Activated CD4-positive, alpha-beta T cell treated with anti-CD3 and anti-CD28 coated beads, Interleukin-2, amount 50 U/mL, for 48 hours (primary cell): ENCODE results near the gene COPZ1.

ENCODE experiments used
- DNase-seq, 2 experiments: peaks; one replicate each; pipeline ENCODE4 v3.0.0-alpha.2; 2020

COPZ1 gene

GRCh38 chr12:54379398-54380201 is 54.7 kb downstream of the COPZ1 start:
- peak; percentile 93 to 95 for DNase-seq

- DNase-seq: no peak
These were observed 56.2 kb downstream of the COPZ1 start for GRCh38 chr12:54381136-54381535.

GRCh38 chr12:54383041-54383609 is 58.2 kb downstream of the COPZ1 start:
- peak; percentile 29 to 45 for DNase-seq

GRCh38 chr12:54384591-54385041 is 59.7 kb downstream of the COPZ1 start, which contains the start of gene ZNF385A:
Gene ZNF385A, minus strand, starts transcription at chr12:54384733. Its CDS starts 219 bp downstream, at chr12:54384514.
- DNase-seq: no peak

- DNase-seq: no peak
These were observed 60.5 kb downstream of the COPZ1 start for GRCh38 chr12:54385251-54385914.

- DNase-seq: no peak
These were observed 61.6 kb downstream of the COPZ1 start for GRCh38 chr12:54386403-54387113.

- DNase-seq: no peak
These were observed 62.2 kb downstream of the COPZ1 start for GRCh38 chr12:54387114-54387467.

GRCh38 chr12:54388237-54389133 is 63.6 kb downstream of the COPZ1 start:
- no peak for DNase-seq

GRCh38 chr12:54389134-54389508 is 64.2 kb downstream of the COPZ1 start:
- DNase-seq: no peak

- no peak for DNase-seq
These were observed 64.8 kb downstream of the COPZ1 start for GRCh38 chr12:54389607-54390175.

- no peak for DNase-seq
These were observed 65.3 kb downstream of the COPZ1 start for GRCh38 chr12:54390176-54390667.

- peak; percentile 70 to 74 for DNase-seq
These were observed 66.0 kb downstream of the COPZ1 start for GRCh38 chr12:54390668-54391551.

- no peak for DNase-seq
These were observed 67.7 kb downstream of the COPZ1 start for GRCh38 chr12:54392485-54393206.

GRCh38 chr12:54393207-54393609 is 68.3 kb downstream of the COPZ1 start:
- no peak for DNase-seq

- no peak for DNase-seq
These were observed 68.8 kb downstream of the COPZ1 start for GRCh38 chr12:54393743-54394142.

- peak; percentile 54 to 67 for DNase-seq
These were observed 69.4 kb downstream of the COPZ1 start for GRCh38 chr12:54394281-54394719.

- no peak for DNase-seq
These were observed 70.1 kb downstream of the COPZ1 start for GRCh38 chr12:54394986-54395385.

GRCh38 chr12:54395545-54395944 is 70.6 kb downstream of the COPZ1 start:
- no peak for DNase-seq

- DNase-seq: no peak
These were observed 72.2 kb downstream of the COPZ1 start for GRCh38 chr12:54397157-54397556.

- DNase-seq: no peak
These were observed 73.3 kb downstream of the COPZ1 start for GRCh38 chr12:54398218-54398617.
